Nephron (organoid): ENCODE measurements around the gene KRT2.

Source experiments
- H3K27ac Mint-ChIP-seq, 3 experiments: 2 replicates each; pipeline ENCODE4 v1.8.0; 2020; ENCODE audit warnings: mixed read lengths in 3 of 3, mild to moderate bottlenecking in 2 of 3, moderate library complexity in 1 of 3
- H3K27me3 Mint-ChIP-seq: 2 replicates; pipeline ENCODE4 v1.8.0; 2021; ENCODE audit warnings: low read depth, mild to moderate bottlenecking, moderate library complexity, mixed read lengths
- H3K36me3 Mint-ChIP-seq: 2 replicates; pipeline ENCODE4 v1.8.0; 2020; ENCODE audit warnings: low read depth, mixed read lengths
- H3K4me1 Mint-ChIP-seq: 2 replicates; pipeline ENCODE4 v1.8.0; 2020; ENCODE audit warnings: mixed read lengths
- H3K4me3 Mint-ChIP-seq, 3 experiments: 2 replicates each; pipeline ENCODE4 v1.8.0; 2020; ENCODE audit warnings: mild to moderate bottlenecking in 3 of 3, mixed read lengths in 3 of 3, moderate library complexity in 2 of 3
- H3K9me3 Mint-ChIP-seq: 2 replicates; pipeline ENCODE4 v1.8.0; 2020; ENCODE audit warnings: mixed read lengths
- CTCF ChIP-seq, 3 experiments: fragments of 200-600 bp; sonication (generic); IDR thresholded peaks; one replicate each; pipeline ENCODE4 v1.5.0; 2021; ENCODE audit warnings: antibody characterized with exemption in 3 of 3; ENCODE audit not compliant: unreplicated experiment in 3 of 3

The KRT2 gene

GRCh38 chr12:52627395-52628110 is 24.5 kb downstream of the KRT2 start:
- no peak overlapping the region for H3K4me3 Mint-ChIP-seq
- H3K4me1 Mint-ChIP-seq = no peaks in the 10 kb centered on the region
- H3K27me3 Mint-ChIP-seq = peaks cover 18% of the 10 kb centered on the region
- no peaks in the 10 kb centered on the region for H3K36me3 Mint-ChIP-seq
- H3K27ac Mint-ChIP-seq = no peak overlapping the region
- no peaks in the 10 kb centered on the region for H3K9me3 Mint-ChIP-seq
- no peak for TF ChIP-seq CTCF (IDR thresholded peaks at IDR 0.05; ENCODE audit: unreplicated experiment in 3 of 3)

DNA sequence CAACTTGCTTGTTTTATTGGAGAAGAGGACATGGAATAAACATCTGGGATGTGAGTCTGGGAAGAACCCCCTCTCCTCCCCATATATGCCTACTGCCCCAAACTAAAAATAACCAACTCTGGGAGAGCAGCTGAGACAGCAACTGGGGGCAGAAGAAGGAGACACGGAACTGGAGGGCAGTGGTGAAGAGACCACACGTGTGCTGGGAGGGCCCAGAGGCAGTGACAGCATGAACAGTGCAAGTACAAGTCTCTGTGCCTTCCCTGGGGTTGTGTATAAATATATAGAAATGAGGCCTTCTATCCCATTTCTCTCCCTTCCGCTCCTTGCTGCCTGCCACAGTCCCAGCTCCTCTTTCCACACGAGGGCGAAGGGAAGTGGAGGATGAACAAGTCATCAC is 29.7 kb downstream of the KRT2 start:
- H3K4me1 Mint-ChIP-seq = no peaks in the 10 kb centered on the region
- H3K27ac Mint-ChIP-seq = no peak overlapping the region
- H3K36me3 Mint-ChIP-seq = no peaks in the 10 kb centered on the region
- H3K27me3 Mint-ChIP-seq = peaks cover 12% of the 10 kb centered on the region
- H3K4me3 Mint-ChIP-seq = no peak overlapping the region
- no peak for TF ChIP-seq CTCF (IDR thresholded peaks at IDR 0.05; ENCODE audit: unreplicated experiment in 3 of 3)
- H3K9me3 Mint-ChIP-seq = no peaks in the 10 kb centered on the region

DNA sequence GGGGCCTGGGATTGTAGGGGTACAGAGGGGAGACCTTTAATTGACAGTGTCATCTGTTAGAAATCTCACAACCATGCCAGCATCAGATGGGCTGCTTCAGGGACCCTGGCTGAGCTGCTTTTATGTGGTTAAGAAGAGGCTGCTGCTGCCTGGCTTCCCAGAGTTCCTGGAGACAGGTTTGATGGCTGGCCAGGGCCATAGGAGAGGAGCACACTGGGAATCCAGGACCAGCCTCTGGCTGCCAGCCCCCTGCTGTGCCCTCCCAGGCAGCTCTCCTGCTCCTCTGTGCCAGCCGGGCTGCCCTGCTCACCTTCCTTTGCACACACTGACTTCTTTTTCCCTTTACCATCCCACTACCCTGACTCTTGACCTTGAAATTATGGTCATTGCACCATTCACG is 33.1 kb downstream of the KRT2 start:
- H3K4me3 Mint-ChIP-seq = no peak overlapping the region
- H3K27ac Mint-ChIP-seq = no peak overlapping the region
- no peaks in the 10 kb centered on the region for H3K4me1 Mint-ChIP-seq
- no peak for TF ChIP-seq CTCF (IDR thresholded peaks at IDR 0.05; ENCODE audit: unreplicated experiment in 3 of 3)
- no peaks in the 10 kb centered on the region for H3K9me3 Mint-ChIP-seq
- no peaks in the 10 kb centered on the region for H3K36me3 Mint-ChIP-seq
- H3K27me3 Mint-ChIP-seq = peaks cover 26% of the 10 kb centered on the region

- Mint-ChIP-seq H3K27me3 (peaks cover 26% of the 10 kb centered on the region), H3K4me1 (no peaks in the 10 kb centered on the region), H3K4me3 (no peak within 1 kb of the TSS), H3K36me3 (no peaks in the 10 kb centered on the region), H3K27ac (no peak within 1 kb of the TSS), H3K9me3 (no peaks in the 10 kb centered on the region)
- TF ChIP-seq CTCF (IDR thresholded peaks at IDR 0.05; ENCODE audit: unreplicated experiment in 3 of 3) = no peak
Observed at GRCh38 chr12:52618216-52618615, 33.8 kb downstream of the KRT2 start, which contains the start of gene KRT73. KRT73 (minus strand) TSS chr12:52618559; CDS start chr12:52618524, 35 bp downstream.

- no peak for TF ChIP-seq CTCF (IDR thresholded peaks at IDR 0.05; ENCODE audit: unreplicated experiment in 3 of 3)
- no peak overlapping the region for H3K27ac Mint-ChIP-seq
Observed at GRCh38 chr12:52617403-52617785, 34.6 kb downstream of the KRT2 start.

More at GRCh38 chr12:52617403-52617785, 34.6 kb downstream of the KRT2 start:
- Mint-ChIP-seq H3K4me3 (no peak overlapping the region), H3K36me3 (no peaks in the 10 kb centered on the region), H3K9me3 (no peaks in the 10 kb centered on the region), H3K4me1 (no peaks in the 10 kb centered on the region), H3K27me3 (peaks cover 33% of the 10 kb centered on the region)
